GM23338 (cell line): ENCODE data around the gene PLA2G1B.

ENCODE experiments used
- CREB1 ChIP-seq: fragments of 250-450 bp; sonication (Bioruptor Pico); IDR thresholded peaks from 2 replicates; pipeline ENCODE4 v1.5.0; 2020; ENCODE audit warnings: low read depth, mild to moderate bottlenecking, moderate library complexity
- EZH2 ChIP-seq: fragments of 200-600 bp; sonication (generic); IDR thresholded peaks from one replicate; pipeline ENCODE4 v1.8.0; 2017; ENCODE audit warnings: antibody characterized with exemption, mild to moderate bottlenecking, low read depth; ENCODE audit not compliant: unreplicated experiment
- EZH2phosphoT487 ChIP-seq: fragments of 200-600 bp; sonication (generic); IDR thresholded peaks from one replicate; pipeline ENCODE4 v1.8.1; 2018; ENCODE audit warnings: antibody characterized with exemption; ENCODE audit not compliant: unreplicated experiment
- JUNB ChIP-seq: IDR thresholded peaks from one replicate; pipeline ENCODE4 v1.6.1; 2016; ENCODE audit warnings: antibody characterized with exemption; ENCODE audit not compliant: unreplicated experiment
- NANOG ChIP-seq: IDR thresholded peaks from 2 replicates; pipeline ENCODE4 v1.6.1; 2016; ENCODE audit warnings: antibody characterized with exemption, borderline replicate concordance
- POLR2AphosphoS5 ChIP-seq: IDR thresholded peaks from 2 replicates; pipeline ENCODE4 v1.6.1; 2016; ENCODE audit warnings: antibody characterized with exemption, low read depth
- ZNF114 ChIP-seq: fragments of 250-450 bp; sonication (Bioruptor Pico); IDR thresholded peaks from 2 replicates; pipeline ENCODE4 v1.5.0; 2020; ENCODE audit warnings: mild to moderate bottlenecking, moderate library complexity
- TF ChIP-seq, protein P1 (sequence below), 2 experiments: fragments of 200-600 bp in 1 of 2; sonication (generic) in 1 of 2; conservative IDR thresholded peaks; 2 replicates each; pipeline versions ENCODE4 v1.5.1 to v1.6.1; 2016 to 2017; ENCODE audit warnings: antibody characterized with exemption in 2 of 2, low read depth in 2 of 2, mild to moderate bottlenecking in 2 of 2, moderate library complexity in 1 of 2
- TF ChIP-seq, protein P2 (sequence below): IDR thresholded peaks from one replicate; pipeline ENCODE4 v1.6.1; 2018; ENCODE audit warnings: antibody characterized with exemption; ENCODE audit not compliant: unreplicated experiment
- TF ChIP-seq, protein P3 (sequence below): IDR thresholded peaks from 2 replicates; pipeline ENCODE4 v1.6.1; 2016; ENCODE audit warnings: antibody characterized with exemption

DNA sequence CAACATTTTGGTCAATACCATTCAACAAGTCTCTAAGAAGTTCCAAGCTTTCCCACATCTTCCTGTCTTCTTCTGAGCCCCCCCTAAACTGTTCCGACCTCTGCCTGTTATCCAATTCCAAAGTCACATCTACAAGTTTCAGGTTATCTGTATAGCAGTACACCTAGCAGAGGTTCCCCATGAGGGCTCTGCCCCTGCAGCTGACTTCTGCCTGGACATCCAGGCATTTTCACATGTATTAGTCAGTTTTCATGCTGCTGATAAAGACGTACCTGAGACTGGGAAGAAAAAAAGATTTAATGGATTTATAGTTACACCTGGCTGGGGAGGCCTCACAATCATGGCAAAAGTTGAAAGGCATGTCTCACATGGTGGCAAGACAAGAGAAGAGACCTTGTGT lies 10.2 kb upstream of the PLA2G1B start:
- TF ChIP-seq, protein P1, sequence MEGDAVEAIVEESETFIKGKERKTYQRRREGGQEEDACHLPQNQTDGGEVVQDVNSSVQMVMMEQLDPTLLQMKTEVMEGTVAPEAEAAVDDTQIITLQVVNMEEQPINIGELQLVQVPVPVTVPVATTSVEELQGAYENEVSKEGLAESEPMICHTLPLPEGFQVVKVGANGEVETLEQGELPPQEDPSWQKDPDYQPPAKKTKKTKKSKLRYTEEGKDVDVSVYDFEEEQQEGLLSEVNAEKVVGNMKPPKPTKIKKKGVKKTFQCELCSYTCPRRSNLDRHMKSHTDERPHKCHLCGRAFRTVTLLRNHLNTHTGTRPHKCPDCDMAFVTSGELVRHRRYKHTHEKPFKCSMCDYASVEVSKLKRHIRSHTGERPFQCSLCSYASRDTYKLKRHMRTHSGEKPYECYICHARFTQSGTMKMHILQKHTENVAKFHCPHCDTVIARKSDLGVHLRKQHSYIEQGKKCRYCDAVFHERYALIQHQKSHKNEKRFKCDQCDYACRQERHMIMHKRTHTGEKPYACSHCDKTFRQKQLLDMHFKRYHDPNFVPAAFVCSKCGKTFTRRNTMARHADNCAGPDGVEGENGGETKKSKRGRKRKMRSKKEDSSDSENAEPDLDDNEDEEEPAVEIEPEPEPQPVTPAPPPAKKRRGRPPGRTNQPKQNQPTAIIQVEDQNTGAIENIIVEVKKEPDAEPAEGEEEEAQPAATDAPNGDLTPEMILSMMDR (conservative IDR thresholded peaks at IDR 0.05; ENCODE audit: low read depth in 2 of 2), result no peak
- TF ChIP-seq EZH2 (no peak), POLR2AphosphoS5 (no peak), JUNB (no peak), EZH2phosphoT487 (no peak), NANOG (no peak), CREB1 (CRISPR knock-in tag) (no peak), ZNF114 (no peak)
- TF ChIP-seq, protein P2, sequence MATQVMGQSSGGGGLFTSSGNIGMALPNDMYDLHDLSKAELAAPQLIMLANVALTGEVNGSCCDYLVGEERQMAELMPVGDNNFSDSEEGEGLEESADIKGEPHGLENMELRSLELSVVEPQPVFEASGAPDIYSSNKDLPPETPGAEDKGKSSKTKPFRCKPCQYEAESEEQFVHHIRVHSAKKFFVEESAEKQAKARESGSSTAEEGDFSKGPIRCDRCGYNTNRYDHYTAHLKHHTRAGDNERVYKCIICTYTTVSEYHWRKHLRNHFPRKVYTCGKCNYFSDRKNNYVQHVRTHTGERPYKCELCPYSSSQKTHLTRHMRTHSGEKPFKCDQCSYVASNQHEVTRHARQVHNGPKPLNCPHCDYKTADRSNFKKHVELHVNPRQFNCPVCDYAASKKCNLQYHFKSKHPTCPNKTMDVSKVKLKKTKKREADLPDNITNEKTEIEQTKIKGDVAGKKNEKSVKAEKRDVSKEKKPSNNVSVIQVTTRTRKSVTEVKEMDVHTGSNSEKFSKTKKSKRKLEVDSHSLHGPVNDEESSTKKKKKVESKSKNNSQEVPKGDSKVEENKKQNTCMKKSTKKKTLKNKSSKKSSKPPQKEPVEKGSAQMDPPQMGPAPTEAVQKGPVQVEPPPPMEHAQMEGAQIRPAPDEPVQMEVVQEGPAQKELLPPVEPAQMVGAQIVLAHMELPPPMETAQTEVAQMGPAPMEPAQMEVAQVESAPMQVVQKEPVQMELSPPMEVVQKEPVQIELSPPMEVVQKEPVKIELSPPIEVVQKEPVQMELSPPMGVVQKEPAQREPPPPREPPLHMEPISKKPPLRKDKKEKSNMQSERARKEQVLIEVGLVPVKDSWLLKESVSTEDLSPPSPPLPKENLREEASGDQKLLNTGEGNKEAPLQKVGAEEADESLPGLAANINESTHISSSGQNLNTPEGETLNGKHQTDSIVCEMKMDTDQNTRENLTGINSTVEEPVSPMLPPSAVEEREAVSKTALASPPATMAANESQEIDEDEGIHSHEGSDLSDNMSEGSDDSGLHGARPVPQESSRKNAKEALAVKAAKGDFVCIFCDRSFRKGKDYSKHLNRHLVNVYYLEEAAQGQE, result no peak
- TF ChIP-seq, protein P3, sequence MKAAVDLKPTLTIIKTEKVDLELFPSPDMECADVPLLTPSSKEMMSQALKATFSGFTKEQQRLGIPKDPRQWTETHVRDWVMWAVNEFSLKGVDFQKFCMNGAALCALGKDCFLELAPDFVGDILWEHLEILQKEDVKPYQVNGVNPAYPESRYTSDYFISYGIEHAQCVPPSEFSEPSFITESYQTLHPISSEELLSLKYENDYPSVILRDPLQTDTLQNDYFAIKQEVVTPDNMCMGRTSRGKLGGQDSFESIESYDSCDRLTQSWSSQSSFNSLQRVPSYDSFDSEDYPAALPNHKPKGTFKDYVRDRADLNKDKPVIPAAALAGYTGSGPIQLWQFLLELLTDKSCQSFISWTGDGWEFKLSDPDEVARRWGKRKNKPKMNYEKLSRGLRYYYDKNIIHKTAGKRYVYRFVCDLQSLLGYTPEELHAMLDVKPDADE, result no peak
